GM23338 (cell line): ENCODE results near the gene SCYGR4. TPM values are rescaled to one million over a fixed set of nuclear protein-coding genes. Genes with fewer than 3 reads are reported as not detected.
A peak's percentile ranks its signal among the peaks of the same experiment; 100 is the strongest.

Source experiments
- ATAC-seq: fragments of 200-7000 bp; cut with Tn5 transposase; 3 replicates; pipeline ENCODE4 v1.9.1; 2020
- DNase-seq: peaks from one replicate; pipeline ENCODE4 v3.0.0-alpha.2; 2015; ENCODE audit warnings: low spot score
- H2AFZ ChIP-seq: fragments of 200-600 bp; sonication (generic); 2 replicates; pipeline ENCODE4 v1.8.0; 2016; ENCODE audit warnings: antibody characterized with exemption, mild to moderate bottlenecking, moderate library complexity
- H3F3A ChIP-seq: fragments of 200-600 bp; sonication (generic); replicated peaks from 2 replicates; pipeline ENCODE4 v1.8.0; 2017; ENCODE audit warnings: antibody characterized with exemption, mixed run types, low read depth
- H3K27ac ChIP-seq: fragments of 200-600 bp; sonication (generic); 2 replicates; pipeline ENCODE4 v1.6.1; 2016; ENCODE audit warnings: low read depth
- H3K27me3 ChIP-seq: fragments of 200-600 bp; sonication (generic); 2 replicates; pipeline ENCODE4 v1.8.0; 2016; ENCODE audit warnings: mild to moderate bottlenecking, mixed run types, moderate library complexity; ENCODE audit not compliant: insufficient read depth
- H3K36me3 ChIP-seq: fragments of 200-600 bp; sonication (generic); 2 replicates; pipeline ENCODE4 v1.8.0; 2016; ENCODE audit warnings: mild to moderate bottlenecking; ENCODE audit not compliant: insufficient read depth
- H3K4me1 ChIP-seq: fragments of 200-600 bp; sonication (generic); 2 replicates; pipeline ENCODE4 v1.8.0; 2016; ENCODE audit warnings: mild to moderate bottlenecking, moderate library complexity; ENCODE audit not compliant: insufficient read depth
- H3K4me2 ChIP-seq: fragments of 200-600 bp; sonication (generic); 2 replicates; pipeline ENCODE4 v1.7.1; 2017; ENCODE audit warnings: mixed run types
- H3K4me3 ChIP-seq: fragments of 200-600 bp; sonication (generic); 2 replicates; pipeline ENCODE4 v1.6.1; 2016; ENCODE audit warnings: mixed run types
- H3K79me2 ChIP-seq: fragments of 200-600 bp; sonication (generic); replicated peaks from 2 replicates; pipeline ENCODE4 v1.8.0; 2017; ENCODE audit warnings: mild to moderate bottlenecking; ENCODE audit not compliant: insufficient read depth
- H3K9me2 ChIP-seq: fragments of 200-600 bp; sonication (generic); 2 replicates; pipeline ENCODE4 v1.8.0; 2017; ENCODE audit not compliant: insufficient read depth
- H4K20me1 ChIP-seq: fragments of 200-600 bp; sonication (generic); replicated peaks from 2 replicates; pipeline ENCODE4 v1.8.0; 2017; ENCODE audit warnings: mild to moderate bottlenecking; ENCODE audit not compliant: insufficient read depth
- H3K27ac Mint-ChIP-seq: 2 replicates; pipeline ENCODE4 v1.8.0; 2020; ENCODE audit warnings: inconsistent platforms, mild to moderate bottlenecking, moderate library complexity, mixed read lengths
- H3K27me3 Mint-ChIP-seq: 3 replicates; pipeline ENCODE4 v1.8.0; 2022; ENCODE audit warnings: low read depth, mild to moderate bottlenecking, moderate library complexity, mixed read lengths, inconsistent platforms; ENCODE audit not compliant: insufficient read depth, poor library complexity
- H3K36me3 Mint-ChIP-seq: 3 replicates; pipeline ENCODE4 v1.8.0; 2021; ENCODE audit warnings: low read depth, mild to moderate bottlenecking, inconsistent platforms, moderate library complexity, mixed read lengths
- H3K4me1 Mint-ChIP-seq: 3 replicates; pipeline ENCODE4 v1.8.0; 2020; ENCODE audit warnings: mild to moderate bottlenecking, inconsistent platforms, mixed read lengths
- H3K4me3 Mint-ChIP-seq: 3 replicates; pipeline ENCODE4 v1.8.0; 2021; ENCODE audit warnings: moderate library complexity, mild to moderate bottlenecking, inconsistent platforms, mixed read lengths
- H3K9me3 Mint-ChIP-seq: 3 replicates; pipeline ENCODE4 v1.8.0; 2020; ENCODE audit warnings: moderate library complexity, mild to moderate bottlenecking, inconsistent platforms, mixed read lengths
- CREB1 ChIP-seq: fragments of 250-450 bp; sonication (Bioruptor Pico); IDR thresholded peaks from 2 replicates; pipeline ENCODE4 v1.5.0; 2020; ENCODE audit warnings: low read depth, mild to moderate bottlenecking, moderate library complexity
- EZH2 ChIP-seq: fragments of 200-600 bp; sonication (generic); IDR thresholded peaks from one replicate; pipeline ENCODE4 v1.8.0; 2017; ENCODE audit warnings: antibody characterized with exemption, mild to moderate bottlenecking, low read depth; ENCODE audit not compliant: unreplicated experiment
- EZH2phosphoT487 ChIP-seq: fragments of 200-600 bp; sonication (generic); IDR thresholded peaks from one replicate; pipeline ENCODE4 v1.8.1; 2018; ENCODE audit warnings: antibody characterized with exemption; ENCODE audit not compliant: unreplicated experiment
- JUNB ChIP-seq: IDR thresholded peaks from one replicate; pipeline ENCODE4 v1.6.1; 2016; ENCODE audit warnings: antibody characterized with exemption; ENCODE audit not compliant: unreplicated experiment
- POLR2AphosphoS5 ChIP-seq: IDR thresholded peaks from 2 replicates; pipeline ENCODE4 v1.6.1; 2016; ENCODE audit warnings: antibody characterized with exemption, low read depth
- REST ChIP-seq: IDR thresholded peaks from one replicate; pipeline ENCODE4 v1.6.1; 2018; ENCODE audit warnings: antibody characterized with exemption; ENCODE audit not compliant: unreplicated experiment
- STAT1 ChIP-seq: IDR thresholded peaks from one replicate; pipeline ENCODE4 v1.6.1; 2016; ENCODE audit warnings: antibody characterized with exemption; ENCODE audit not compliant: unreplicated experiment
- ZNF114 ChIP-seq: fragments of 250-450 bp; sonication (Bioruptor Pico); IDR thresholded peaks from 2 replicates; pipeline ENCODE4 v1.5.0; 2020; ENCODE audit warnings: mild to moderate bottlenecking, moderate library complexity
- ZNF331 ChIP-seq: fragments of 250-450 bp; sonication (Bioruptor Pico); IDR thresholded peaks from 2 replicates; pipeline ENCODE4 v1.5.0; 2020; ENCODE audit warnings: low read depth, mild to moderate bottlenecking, moderate library complexity
- ZNF462 ChIP-seq: fragments of 250-450 bp; sonication (Bioruptor Pico); IDR thresholded peaks from 2 replicates; pipeline ENCODE4 v1.5.0; 2020; ENCODE audit warnings: mild to moderate bottlenecking, moderate library complexity
- polyA plus RNA-seq: library from polyadenylated mRNA; unstranded; fragments of >200 nt; fragmentation: Nextera tagmentation; extraction: Ambion mirVana; gene quantifications from 2 replicates; pipeline ENCODE4 v1.2.1, GENCODE V29; 2016
- total RNA-seq: library from RNA; depleted of rRNA; stranded (reverse); fragments of >200 nt; shearing (Covaris generic); gene quantifications from 2 replicates; pipeline ENCODE4 v1.2.3, GENCODE V29; 2014

Gene SCYGR4
- total and polyA plus RNA-seq, 2 experiments from 2014 or later: not detected

- no peak for TF ChIP-seq ZNF462 (CRISPR knock-in tag)
Observed at GRCh38 chr2:227614246-227614645, 3.1 kb upstream of the SCYGR4 start (continued).

- peaks cover 4% of the 10 kb centered on the region for H3K27me3 Mint-ChIP-seq
- ATAC-seq: no peak
Observed at GRCh38 chr2:227614740-227615139, 2.6 kb upstream of the SCYGR4 start, which contains the start of gene SCYGR3. SCYGR3 (minus strand) TSS chr2:227614840; CDS start chr2:227614840, 0 bp downstream.

More at GRCh38 chr2:227614740-227615139, 2.6 kb upstream of the SCYGR4 start, which contains the start of gene SCYGR3:
- no peaks in the 10 kb centered on the region for H3K27me3 ChIP-seq
- Mint-ChIP-seq H3K9me3 (no peaks in the 10 kb centered on the region), H3K36me3 (no peaks in the 10 kb centered on the region), H3K4me1 (peaks cover 15% of the 10 kb centered on the region), H3K4me3 (no peak within 1 kb of the TSS), H3K27ac (no peak within 1 kb of the TSS)
- TF ChIP-seq ZNF331 (CRISPR knock-in tag) (no peak), STAT1 (no peak), EZH2phosphoT487 (no peak), REST (no peak), ZNF114 (CRISPR knock-in tag) (no peak), POLR2AphosphoS5 (no peak), CREB1 (CRISPR knock-in tag) (no peak), EZH2 (no peak), JUNB (no peak)
- no peak for DNase-seq
- H3K79me2 ChIP-seq: no peaks in the 10 kb centered on the region
- H2AFZ ChIP-seq: peak within 1 kb of the TSS; percentile 53; the same call in 1 of the 2 replicates
- H3F3A ChIP-seq: no peaks in the 10 kb centered on the region
- H3K9me2 ChIP-seq: no peaks in the 10 kb centered on the region
- no peak within 1 kb of the TSS for H3K4me3 ChIP-seq
- no peak within 1 kb of the TSS for H3K27ac ChIP-seq
- H3K4me2 ChIP-seq: no peak within 1 kb of the TSS
- no peaks in the 10 kb centered on the region for H3K36me3 ChIP-seq
- peaks cover 7% of the 10 kb centered on the region; the same call in 1 of the 2 replicates for H3K4me1 ChIP-seq
- H4K20me1 ChIP-seq: no peaks in the 10 kb centered on the region
